OCI-LY7 (cell line): Measurements from ENCODE around the gene CCDC93. TPM values are rescaled to one million over a fixed set of nuclear protein-coding genes. Genes with fewer than 3 reads are reported as not detected.

Experiments
- BruUV-seq: library from RNA; stranded (reverse); fragments of 400-500 nt; replicated peaks from 2 replicates; lab custom pipeline; 2021; lab: Mats Ljungman, UMichigan
- CTCF ChIA-PET: fragments of 300-600 bp; sonication (Branson Sonifier 250); formaldehyde crosslinking; loops from one replicate; lab custom pipeline; 2022; ENCODE audit warnings: antibody characterized with exemption; ENCODE audit not compliant: unreplicated experiment; lab: Charles Lee
- POLR2A ChIA-PET: fragments of 300-600 bp; sonication (Branson Sonifier 250); formaldehyde crosslinking; loops from one replicate; lab custom pipeline; 2022; ENCODE audit warnings: antibody characterized with exemption; lab: Charles Lee
- DNase-seq: peaks from one replicate; pipeline ENCODE4 v3.0.0-alpha.2; 2015; ENCODE audit warnings: low spot score
- H2AFZ ChIP-seq: fragments of 200-600 bp; sonication (generic), shearing (Covaris generic); 2 replicates; pipeline ENCODE4 v1.6.1; 2014; ENCODE audit warnings: mild to moderate bottlenecking, antibody characterized with exemption, low read length, moderate library complexity
- H3K27ac ChIP-seq: fragments of 200-600 bp; sonication (generic); 2 replicates; pipeline ENCODE4 v1.5.1; 2014; ENCODE audit warnings: mixed run types, low read depth, mild to moderate bottlenecking, moderate library complexity, low read length, inconsistent platforms; ENCODE audit not compliant: poor library complexity, severe bottlenecking
- H3K36me3 ChIP-seq: fragments of 200-600 bp; sonication (generic); 2 replicates; pipeline ENCODE4 v1.6.1; 2014; ENCODE audit warnings: mild to moderate bottlenecking, antibody characterized with exemption, low read length, moderate library complexity, mixed read lengths; ENCODE audit not compliant: insufficient read depth
- H3K4me1 ChIP-seq: fragments of 200-600 bp; sonication (generic); 2 replicates; pipeline ENCODE4 v1.5.1; 2014; ENCODE audit warnings: mild to moderate bottlenecking, low read length; ENCODE audit not compliant: insufficient read depth, poor library complexity, severe bottlenecking
- H3K4me2 ChIP-seq: fragments of 200-600 bp; sonication (generic); 2 replicates; pipeline ENCODE4 v1.6.1; 2014; ENCODE audit warnings: mild to moderate bottlenecking, low read length
- H3K4me3 ChIP-seq: fragments of 200-600 bp; sonication (generic); 2 replicates; pipeline ENCODE4 v1.5.1; 2014; ENCODE audit warnings: mild to moderate bottlenecking, low read depth, low read length; ENCODE audit not compliant: poor library complexity, severe bottlenecking
- H3K79me2 ChIP-seq: fragments of 200-600 bp; sonication (generic); 2 replicates; pipeline ENCODE4 v1.6.1; 2016; ENCODE audit warnings: low read depth, mild to moderate bottlenecking, low read length, moderate library complexity, mixed read lengths; ENCODE audit not compliant: insufficient read depth
- H3K9me2 ChIP-seq: fragments of 200-600 bp; sonication (generic); 2 replicates; pipeline ENCODE4 v1.6.1; 2016; ENCODE audit warnings: mild to moderate bottlenecking, low read length, mixed read lengths; ENCODE audit not compliant: insufficient read depth
- H3K9me3 ChIP-seq: fragments of 200-600 bp; sonication (generic); 2 replicates; pipeline ENCODE4 v1.6.1; 2014; ENCODE audit warnings: mild to moderate bottlenecking, mixed run types, low read length, mixed read lengths
- H4K20me1 ChIP-seq: fragments of 200-600 bp; sonication (generic); 2 replicates; pipeline ENCODE4 v1.6.1; 2014; ENCODE audit warnings: mild to moderate bottlenecking, antibody characterized with exemption, low read length, moderate library complexity, mixed read lengths; ENCODE audit not compliant: insufficient read depth
- EZH2phosphoT487 ChIP-seq: fragments of 200-600 bp; sonication (generic); IDR thresholded peaks from 2 replicates; pipeline ENCODE4 v1.6.1; 2018; ENCODE audit warnings: low read depth, borderline replicate concordance, mild to moderate bottlenecking, mixed run types, antibody characterized with exemption, low read length, moderate library complexity, mixed read lengths
- intact Hi-C: fragments of 100-400 bp; cut with micrococcal nuclease; formaldehyde crosslinking; loops from one replicate; pipeline ENCODE4 v1.10.0; 2022; ENCODE audit not compliant: unreplicated experiment
- total RNA-seq, 2 experiments: library from RNA; depleted of rRNA in 1 of 2; stranded (reverse); fragments of >200 nt in 1 of 2; shearing (Covaris generic) in 1 of 2; gene quantifications; 2 replicates each; pipeline ENCODE4 v1.2.3, GENCODE V29; 2014 to 2022
- TF ChIP-seq, protein P1 (sequence below): fragments of 200-600 bp; sonication (generic); conservative IDR thresholded peaks from 2 replicates; pipeline ENCODE4 v1.5.1; 2014; ENCODE audit warnings: mild to moderate bottlenecking, antibody characterized with exemption, low read length, moderate library complexity, mixed read lengths

The CCDC93 gene
- total RNA-seq, 2 experiments from 2014 or later, result 25.6 to 53.8 TPM

DNA sequence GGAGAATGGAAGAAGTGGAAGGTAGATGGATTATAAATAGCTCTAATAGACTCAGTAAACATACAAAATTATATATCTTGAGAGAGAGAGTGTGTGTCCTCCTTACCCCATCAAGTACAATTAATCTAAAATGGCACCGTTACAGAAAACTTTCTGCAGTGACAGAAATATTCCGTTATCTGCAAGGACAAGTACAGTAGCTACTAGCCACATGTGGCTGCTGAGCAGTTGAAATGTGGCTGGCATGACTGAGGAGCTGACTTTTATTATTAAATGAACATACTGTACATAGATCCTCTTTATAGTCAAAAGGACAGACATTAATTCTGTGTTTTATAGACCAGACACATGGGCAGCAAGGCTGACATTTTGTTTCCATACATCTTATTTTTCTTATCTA lies 7.0 kb downstream of the CCDC93 start:
- ChIA-PET CTCF (no interaction called here), POLR2A (interaction anchor here (0.5 to 0.7 kb wide), 2 partner anchors 16 to 137 kb away, joined by 3 to 4 read pairs; no protein-coding TSS in a partner anchor)
- Histone ChIP-seq H3K4me3 (no peak overlapping the region), H2AFZ (no peak overlapping the region), H3K9me3 (no peaks in the 10 kb centered on the region), H3K9me2 (no peaks in the 10 kb centered on the region), H3K27ac (no peak overlapping the region), H3K4me2 (no peak overlapping the region), H3K4me1 (peaks cover 20% of the 10 kb centered on the region), H3K79me2 (peaks cover 26% of the 10 kb centered on the region), H4K20me1 (peaks cover 12% of the 10 kb centered on the region; the same call in 1 of the 2 replicates), H3K36me3 (peaks cover 74% of the 10 kb centered on the region)
- DNase-seq, result no peak
- TF ChIP-seq EZH2phosphoT487, result no peak
- TF ChIP-seq, protein P1, sequence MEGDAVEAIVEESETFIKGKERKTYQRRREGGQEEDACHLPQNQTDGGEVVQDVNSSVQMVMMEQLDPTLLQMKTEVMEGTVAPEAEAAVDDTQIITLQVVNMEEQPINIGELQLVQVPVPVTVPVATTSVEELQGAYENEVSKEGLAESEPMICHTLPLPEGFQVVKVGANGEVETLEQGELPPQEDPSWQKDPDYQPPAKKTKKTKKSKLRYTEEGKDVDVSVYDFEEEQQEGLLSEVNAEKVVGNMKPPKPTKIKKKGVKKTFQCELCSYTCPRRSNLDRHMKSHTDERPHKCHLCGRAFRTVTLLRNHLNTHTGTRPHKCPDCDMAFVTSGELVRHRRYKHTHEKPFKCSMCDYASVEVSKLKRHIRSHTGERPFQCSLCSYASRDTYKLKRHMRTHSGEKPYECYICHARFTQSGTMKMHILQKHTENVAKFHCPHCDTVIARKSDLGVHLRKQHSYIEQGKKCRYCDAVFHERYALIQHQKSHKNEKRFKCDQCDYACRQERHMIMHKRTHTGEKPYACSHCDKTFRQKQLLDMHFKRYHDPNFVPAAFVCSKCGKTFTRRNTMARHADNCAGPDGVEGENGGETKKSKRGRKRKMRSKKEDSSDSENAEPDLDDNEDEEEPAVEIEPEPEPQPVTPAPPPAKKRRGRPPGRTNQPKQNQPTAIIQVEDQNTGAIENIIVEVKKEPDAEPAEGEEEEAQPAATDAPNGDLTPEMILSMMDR, result no peak
- intact Hi-C loops, result no loop called here
- no TSS peak for BruUV-seq

GRCh38 chr2:118006326-118006725 lies 7.5 kb downstream of the CCDC93 start:
- Histone ChIP-seq H3K4me1 (peaks cover 15% of the 10 kb centered on the region), H3K4me2 (no peak overlapping the region), H3K36me3 (peaks cover 79% of the 10 kb centered on the region), H3K27ac (no peak overlapping the region), H3K79me2 (peaks cover 20% of the 10 kb centered on the region), H3K4me3 (no peak overlapping the region), H3K9me2 (no peaks in the 10 kb centered on the region), H3K9me3 (no peaks in the 10 kb centered on the region), H2AFZ (no peak overlapping the region), H4K20me1 (peaks cover 7% of the 10 kb centered on the region; the same call in 1 of the 2 replicates)
- CTCF ChIA-PET, result no interaction called here
- no peak for DNase-seq
- no peak for TF ChIP-seq EZH2phosphoT487
- TF ChIP-seq, protein P1, result no peak
- intact Hi-C loops, result no loop called here
- POLR2A ChIA-PET, result interaction anchor here (0.7 kb wide), 1 partner anchor 16 kb away, joined by 3 read pairs; no protein-coding TSS in a partner anchor
- no TSS peak for BruUV-seq

DNA sequence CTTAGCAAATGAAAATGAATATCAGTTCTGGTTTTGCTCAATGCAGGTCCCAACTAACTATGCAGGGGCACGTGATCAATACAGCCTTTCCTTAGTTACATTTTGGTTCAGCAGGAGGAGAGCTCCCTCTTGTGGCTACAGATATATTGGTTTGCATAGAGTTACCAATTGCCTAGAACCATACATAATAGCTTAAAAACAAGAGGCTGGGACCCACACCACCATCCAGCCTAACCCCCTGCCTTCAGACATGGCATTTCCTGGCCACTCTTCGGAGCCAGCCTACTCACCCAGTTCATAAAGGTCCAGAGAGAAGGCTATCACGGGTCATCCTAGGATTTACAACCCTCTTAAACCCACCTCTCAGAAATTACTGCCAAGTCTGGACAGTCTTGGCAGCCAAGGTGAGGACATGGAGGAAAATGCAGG lies 10.5 kb downstream of the CCDC93 start:
- CTCF ChIA-PET, result interaction anchor here (0.6 to 2.3 kb wide), 16 partner anchors 9 to 190 kb away, joined by 3 to 31 read pairs (median 4); partner anchors contain the start of genes CCDC93 and DDX18
- Histone ChIP-seq H3K4me2 (peak overlapping the region; percentile 3; the same call in 1 of the 2 replicates), H3K79me2 (no peaks in the 10 kb centered on the region; the same call in 1 of the 2 replicates), H3K9me2 (no peaks in the 10 kb centered on the region), H4K20me1 (no peaks in the 10 kb centered on the region), H3K27ac (no peak overlapping the region), H3K9me3 (no peaks in the 10 kb centered on the region), H3K4me1 (peaks cover 14% of the 10 kb centered on the region), H2AFZ (no peak overlapping the region), H3K36me3 (peaks cover 95% of the 10 kb centered on the region), H3K4me3 (no peak overlapping the region)
- POLR2A ChIA-PET, result interaction anchor here (0.6 to 2.3 kb wide), 17 partner anchors 9 to 529 kb away, joined by 3 to 25 read pairs (median 3); partner anchors contain the start of genes CCDC93 and DDX18
- no peak for TF ChIP-seq EZH2phosphoT487
- TF ChIP-seq, protein P1, result peak; percentile 97
- peak; percentile 82 for DNase-seq
- no TSS peak for BruUV-seq
- intact Hi-C loops, result loop anchor here (1.0 to 5.0 kb wide), 3 partner anchors 86 to 189 kb away; partner anchors contain the start of gene DDX18
